A673 (cell line): ENCODE measurements around the gene PSMC5. TPM values are rescaled to one million over a fixed set of nuclear protein-coding genes. Genes with fewer than 3 reads are reported as not detected.
A peak's percentile ranks its signal among the peaks of the same experiment; 100 is the strongest.

Experiments used
- BruUV-seq: library from RNA; stranded (reverse); fragments of 400-500 nt; replicated peaks from 2 replicates; lab custom pipeline; 2021; lab: Mats Ljungman, UMichigan
- CTCF ChIA-PET: fragments of 300-600 bp; sonication (Branson Sonifier 250); formaldehyde crosslinking; loops from one replicate; lab custom pipeline; 2022; ENCODE audit warnings: antibody characterized with exemption; lab: Charles Lee
- POLR2A ChIA-PET: fragments of 300-600 bp; sonication (Branson Sonifier 250); formaldehyde crosslinking; loops from one replicate; lab custom pipeline; 2022; ENCODE audit warnings: antibody characterized with exemption; ENCODE audit not compliant: low non-redundant PET; lab: Charles Lee
- DNase-seq: peaks from one replicate; pipeline ENCODE4 v3.0.0-alpha.2; 2015; ENCODE audit warnings: low spot score
- H3K27ac ChIP-seq: fragments of 200-600 bp; sonication (generic); 2 replicates; pipeline ENCODE4 v1.5.1; 2016; ENCODE audit warnings: mixed run types, low read depth, mild to moderate bottlenecking, mixed read lengths, antibody characterized with exemption, low read length; ENCODE audit not compliant: poor library complexity, severe bottlenecking
- H3K27me3 ChIP-seq: fragments of 200-600 bp; sonication (generic); replicated peaks from 2 replicates; pipeline ENCODE4 v1.6.1; 2017; ENCODE audit warnings: mixed run types, low read depth, mild to moderate bottlenecking, mixed read lengths, antibody characterized with exemption, low read length; ENCODE audit not compliant: insufficient read depth, poor library complexity
- H3K36me3 ChIP-seq: fragments of 200-600 bp; sonication (generic); 2 replicates; pipeline ENCODE4 v1.6.1; 2016; ENCODE audit warnings: mixed run types, mild to moderate bottlenecking, mixed read lengths, antibody characterized with exemption, low read length; ENCODE audit not compliant: insufficient read depth, poor library complexity, severe bottlenecking
- H3K4me1 ChIP-seq: fragments of 200-600 bp; sonication (generic); 2 replicates; pipeline ENCODE4 v1.6.1; 2017; ENCODE audit warnings: mixed run types, mild to moderate bottlenecking, mixed read lengths, antibody characterized with exemption, low read length; ENCODE audit not compliant: insufficient read depth, poor library complexity, severe bottlenecking
- H3K4me3 ChIP-seq: fragments of 200-600 bp; sonication (generic); 2 replicates; pipeline ENCODE4 v1.5.1; 2016; ENCODE audit warnings: low read depth, mixed run types, mild to moderate bottlenecking, mixed read lengths, low read length; ENCODE audit not compliant: poor library complexity, severe bottlenecking
- H3K9me3 ChIP-seq: fragments of 200-600 bp; sonication (generic); 2 replicates; pipeline ENCODE4 v1.6.1; 2016; ENCODE audit warnings: mixed run types, low read depth, mild to moderate bottlenecking, mixed read lengths, antibody characterized with exemption, low read length; ENCODE audit not compliant: poor library complexity, severe bottlenecking
- EZH2 ChIP-seq: fragments of 200-600 bp; sonication (generic); IDR thresholded peaks from 2 replicates; pipeline ENCODE4 v1.6.1; 2017; ENCODE audit warnings: borderline replicate concordance, low read depth, mild to moderate bottlenecking, mixed read lengths, antibody characterized with exemption, low read length; ENCODE audit not compliant: poor library complexity, severe bottlenecking
- intact Hi-C: fragments of 100-400 bp; cut with micrococcal nuclease; formaldehyde crosslinking; loops from one replicate; pipeline ENCODE4 v1.10.0; 2022; ENCODE audit not compliant: unreplicated experiment
- total RNA-seq: library from RNA; stranded (reverse); gene quantifications from 2 replicates; pipeline ENCODE4 v1.2.3, GENCODE V29; 2021
- TF ChIP-seq, protein P1 (sequence below): fragments of 300-800, 200-600 bp; sonication (generic); conservative IDR thresholded peaks from 2 replicates; pipeline ENCODE4 v1.5.1; 2017; ENCODE audit warnings: low read depth, mild to moderate bottlenecking, antibody characterized with exemption, low read length, moderate library complexity, mixed read lengths

The PSMC5 gene
- total RNA-seq, 1 experiment from 2014 or later, result 302 TPM

DNA sequence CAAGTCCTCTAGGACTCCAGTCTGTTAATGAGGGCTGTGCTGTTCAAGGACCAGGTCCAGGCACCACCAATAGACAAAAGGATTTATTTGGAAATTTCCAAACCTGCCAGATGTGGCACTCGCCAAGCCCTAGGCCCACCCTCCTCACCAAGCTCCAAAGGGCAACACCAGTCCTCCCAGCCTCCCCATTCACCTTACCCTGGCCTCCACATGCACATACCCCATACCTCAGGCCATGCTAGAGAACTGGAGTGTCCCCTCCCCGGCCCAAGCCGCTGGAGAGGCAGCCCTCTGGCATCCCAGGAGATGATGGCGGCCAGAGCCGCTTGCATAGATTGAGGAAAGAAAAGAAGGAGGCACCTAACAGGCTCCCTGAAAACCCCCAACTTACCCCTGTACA is 4.8 kb downstream of the PSMC5 start:
- H3K27ac ChIP-seq, result no peak overlapping the region
- ChIA-PET CTCF (no interaction called here), POLR2A (no interaction called here)
- no peak for TF ChIP-seq EZH2
- TF ChIP-seq, protein P1, sequence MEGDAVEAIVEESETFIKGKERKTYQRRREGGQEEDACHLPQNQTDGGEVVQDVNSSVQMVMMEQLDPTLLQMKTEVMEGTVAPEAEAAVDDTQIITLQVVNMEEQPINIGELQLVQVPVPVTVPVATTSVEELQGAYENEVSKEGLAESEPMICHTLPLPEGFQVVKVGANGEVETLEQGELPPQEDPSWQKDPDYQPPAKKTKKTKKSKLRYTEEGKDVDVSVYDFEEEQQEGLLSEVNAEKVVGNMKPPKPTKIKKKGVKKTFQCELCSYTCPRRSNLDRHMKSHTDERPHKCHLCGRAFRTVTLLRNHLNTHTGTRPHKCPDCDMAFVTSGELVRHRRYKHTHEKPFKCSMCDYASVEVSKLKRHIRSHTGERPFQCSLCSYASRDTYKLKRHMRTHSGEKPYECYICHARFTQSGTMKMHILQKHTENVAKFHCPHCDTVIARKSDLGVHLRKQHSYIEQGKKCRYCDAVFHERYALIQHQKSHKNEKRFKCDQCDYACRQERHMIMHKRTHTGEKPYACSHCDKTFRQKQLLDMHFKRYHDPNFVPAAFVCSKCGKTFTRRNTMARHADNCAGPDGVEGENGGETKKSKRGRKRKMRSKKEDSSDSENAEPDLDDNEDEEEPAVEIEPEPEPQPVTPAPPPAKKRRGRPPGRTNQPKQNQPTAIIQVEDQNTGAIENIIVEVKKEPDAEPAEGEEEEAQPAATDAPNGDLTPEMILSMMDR, result no peak
- no peaks in the 10 kb centered on the region for H3K9me3 ChIP-seq
- H3K4me3 ChIP-seq, result no peak overlapping the region
- H3K36me3 ChIP-seq, result peaks cover 80% of the 10 kb centered on the region
- BruUV-seq, result no TSS peak
- intact Hi-C loops, result no loop called here
- DNase-seq, result no peak
- H3K27me3 ChIP-seq, result no peaks in the 10 kb centered on the region
- peaks cover 22% of the 10 kb centered on the region for H3K4me1 ChIP-seq

DNA sequence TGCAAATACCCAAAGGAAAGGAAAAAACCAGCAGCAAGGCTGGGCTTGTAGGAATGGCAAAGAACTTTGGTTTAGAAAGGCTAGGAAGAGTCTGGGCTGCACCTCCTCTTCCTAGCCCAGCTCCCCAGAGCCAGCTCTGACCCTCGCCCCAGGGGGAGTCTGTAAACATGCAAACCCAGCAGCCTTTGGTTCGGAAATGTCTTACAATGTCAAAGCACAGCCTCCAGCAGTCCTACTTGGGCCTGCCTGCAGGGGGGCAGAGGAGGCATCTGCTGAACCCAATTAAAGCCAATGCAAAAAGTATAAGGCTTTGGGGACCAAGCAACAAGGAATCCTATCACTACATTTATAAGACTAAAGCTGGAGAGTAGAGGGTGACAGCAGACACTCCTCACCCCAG is 5.2 kb downstream of the PSMC5 start:
- Histone ChIP-seq H3K4me3 (no peak overlapping the region), H3K9me3 (no peaks in the 10 kb centered on the region), H3K27ac (no peak overlapping the region), H3K36me3 (peaks cover 83% of the 10 kb centered on the region), H3K27me3 (no peaks in the 10 kb centered on the region), H3K4me1 (peaks cover 22% of the 10 kb centered on the region)
- DNase-seq, result no peak
- intact Hi-C loops, result no loop called here
- TSS peak; percentile 23 for BruUV-seq
- CTCF ChIA-PET, result no interaction called here
- TF ChIP-seq, protein P1, result no peak
- TF ChIP-seq EZH2, result no peak
- POLR2A ChIA-PET, result no interaction called here

DNA sequence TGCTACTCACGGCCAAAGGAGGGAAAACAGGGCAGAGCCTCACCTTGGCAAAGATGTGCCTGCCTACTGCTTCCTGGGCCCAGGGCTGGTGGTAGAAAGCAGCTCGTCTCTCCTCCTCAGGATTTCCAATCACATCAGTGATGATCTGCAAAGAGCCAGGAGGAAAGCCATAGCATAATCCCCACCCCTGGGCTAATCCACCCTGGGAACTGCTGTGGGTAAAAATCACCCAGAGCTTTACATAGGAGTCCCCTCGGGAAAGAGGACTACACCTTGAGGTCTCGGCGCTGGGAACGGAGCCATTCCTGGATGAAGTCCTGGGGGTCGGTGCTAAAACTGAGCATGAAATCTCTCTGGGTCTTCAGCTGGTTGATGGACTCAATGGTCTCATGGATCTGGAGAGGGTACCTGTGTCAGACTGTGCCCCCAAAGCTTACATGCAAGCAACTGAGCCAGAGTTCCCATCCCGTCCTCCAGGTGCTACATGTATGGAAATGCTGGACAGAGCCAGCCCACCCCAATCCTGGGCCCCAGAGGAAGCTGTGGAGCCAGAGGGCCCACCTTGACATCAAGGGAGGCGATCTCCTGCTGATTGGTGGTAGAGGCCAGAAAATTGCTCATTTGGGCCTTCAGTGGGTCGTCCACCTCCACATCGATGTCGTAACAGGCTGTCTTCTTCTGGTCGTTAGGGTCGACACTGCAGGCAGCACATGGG is 6.0 kb downstream of the PSMC5 start:
- DNase-seq, result no peak
- intact Hi-C loops, result no loop called here
- no peaks in the 10 kb centered on the region for H3K9me3 ChIP-seq
- TF ChIP-seq, protein P1, result no peak
- TF ChIP-seq EZH2, result no peak
- no peaks in the 10 kb centered on the region for H3K27me3 ChIP-seq
- ChIA-PET CTCF (interaction anchor here (0.6 kb wide), 1 partner anchor 59 kb away, joined by 3 read pairs; the partner anchor contains the start of genes CCDC47 and DDX42), POLR2A (no interaction called here)
- no peak overlapping the region for H3K4me3 ChIP-seq
- peaks cover 83% of the 10 kb centered on the region for H3K36me3 ChIP-seq
- peaks cover 28% of the 10 kb centered on the region for H3K4me1 ChIP-seq
- no TSS peak for BruUV-seq
- H3K27ac ChIP-seq, result no peak overlapping the region
